ENCODE results near the gene MACROD2. TPM values are rescaled to one million over a fixed set of nuclear protein-coding genes. Genes with fewer than 3 reads are reported as not detected.
A peak's percentile ranks its signal among the peaks of the same experiment; 100 is the strongest.

The MACROD2 gene
- total and polyA plus RNA-seq, 2 experiments from 2014 or later: 2.8 to 4.3 TPM

DNA sequence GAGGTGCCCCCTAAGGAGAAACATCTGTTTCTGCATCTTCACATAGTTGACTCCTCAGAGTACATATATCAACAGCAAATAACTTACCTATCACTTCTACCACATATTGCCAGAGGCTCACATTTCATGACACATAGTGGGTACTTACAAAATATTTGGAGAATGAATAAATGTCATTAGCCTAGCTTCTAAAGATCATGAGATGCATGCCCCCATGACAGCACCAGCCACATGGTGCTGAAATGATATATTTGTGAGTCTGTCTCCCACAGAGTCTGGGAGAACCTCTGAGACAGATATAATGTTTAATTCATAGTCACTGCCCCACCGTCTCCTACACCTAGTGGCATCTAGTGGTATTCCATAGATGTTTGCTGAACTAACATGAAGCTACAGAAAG, 2022.3 kb downstream of the MACROD2 start:
- TF ChIP-seq, protein P1, sequence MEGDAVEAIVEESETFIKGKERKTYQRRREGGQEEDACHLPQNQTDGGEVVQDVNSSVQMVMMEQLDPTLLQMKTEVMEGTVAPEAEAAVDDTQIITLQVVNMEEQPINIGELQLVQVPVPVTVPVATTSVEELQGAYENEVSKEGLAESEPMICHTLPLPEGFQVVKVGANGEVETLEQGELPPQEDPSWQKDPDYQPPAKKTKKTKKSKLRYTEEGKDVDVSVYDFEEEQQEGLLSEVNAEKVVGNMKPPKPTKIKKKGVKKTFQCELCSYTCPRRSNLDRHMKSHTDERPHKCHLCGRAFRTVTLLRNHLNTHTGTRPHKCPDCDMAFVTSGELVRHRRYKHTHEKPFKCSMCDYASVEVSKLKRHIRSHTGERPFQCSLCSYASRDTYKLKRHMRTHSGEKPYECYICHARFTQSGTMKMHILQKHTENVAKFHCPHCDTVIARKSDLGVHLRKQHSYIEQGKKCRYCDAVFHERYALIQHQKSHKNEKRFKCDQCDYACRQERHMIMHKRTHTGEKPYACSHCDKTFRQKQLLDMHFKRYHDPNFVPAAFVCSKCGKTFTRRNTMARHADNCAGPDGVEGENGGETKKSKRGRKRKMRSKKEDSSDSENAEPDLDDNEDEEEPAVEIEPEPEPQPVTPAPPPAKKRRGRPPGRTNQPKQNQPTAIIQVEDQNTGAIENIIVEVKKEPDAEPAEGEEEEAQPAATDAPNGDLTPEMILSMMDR (conservative IDR thresholded peaks at IDR 0.05; ENCODE audit: low read depth in 2 of 2): peak in 1 of 2 experiments; percentile 36; a peak in 2 of 4 replicates
- no peak for TF ChIP-seq POLR2AphosphoS5 (IDR thresholded peaks at IDR 0.05; ENCODE audit: low read depth)
- no peak for ATAC-seq
- Histone ChIP-seq H3F3A (replicated peaks; ENCODE audit: low read depth) (no peaks in the 10 kb centered on the region), H3K27me3 (ENCODE audit: insufficient read depth) (no peaks in the 10 kb centered on the region), H3K4me2 (no peak overlapping the region), H3K4me3 (no peak overlapping the region), H3K36me3 (ENCODE audit: insufficient read depth) (no peaks in the 10 kb centered on the region), H3K27ac (ENCODE audit: low read depth) (no peak overlapping the region), H4K20me1 (replicated peaks; ENCODE audit: insufficient read depth) (no peaks in the 10 kb centered on the region), H2AFZ (no peak overlapping the region), H3K9me2 (ENCODE audit: insufficient read depth) (peaks cover 11% of the 10 kb centered on the region), H3K4me1 (ENCODE audit: insufficient read depth) (no peaks in the 10 kb centered on the region), H3K79me2 (replicated peaks; ENCODE audit: insufficient read depth) (no peaks in the 10 kb centered on the region)
- Mint-ChIP-seq H3K27me3 (ENCODE audit: insufficient read depth, low read depth, poor library complexity) (peaks cover 2% of the 10 kb centered on the region), H3K9me3 (no peaks in the 10 kb centered on the region), H3K4me3 (no peak overlapping the region), H3K36me3 (ENCODE audit: low read depth) (no peaks in the 10 kb centered on the region; the same call in 2 of the 3 replicates), H3K27ac (no peak overlapping the region), H3K4me1 (peaks cover 2% of the 10 kb centered on the region; the same call in 1 of the 3 replicates)
- no peak for DNase-seq (ENCODE audit: low spot score)

DNA sequence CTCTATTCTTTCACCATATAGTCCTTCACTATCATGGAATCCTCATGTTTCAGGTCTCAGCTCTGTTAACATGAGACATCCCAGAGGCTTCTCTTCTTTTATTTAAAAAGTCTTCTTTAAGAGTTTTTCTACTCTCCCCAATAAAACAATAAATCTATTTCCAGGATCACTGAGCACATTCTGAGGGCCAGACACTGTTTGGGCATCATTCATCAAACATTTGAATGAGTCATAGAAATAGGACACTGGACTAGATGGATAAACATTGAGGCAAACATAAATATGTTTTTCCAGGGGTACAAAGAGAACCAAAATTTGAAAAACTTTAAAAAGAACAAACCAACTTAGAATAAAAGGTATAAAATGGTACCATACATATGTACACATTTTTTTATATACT, 2023.6 kb downstream of the MACROD2 start:
- Histone ChIP-seq H3F3A (replicated peaks; ENCODE audit: low read depth) (no peaks in the 10 kb centered on the region), H4K20me1 (replicated peaks; ENCODE audit: insufficient read depth) (no peaks in the 10 kb centered on the region), H2AFZ (no peak overlapping the region), H3K9me2 (ENCODE audit: insufficient read depth) (peaks cover 11% of the 10 kb centered on the region), H3K4me1 (ENCODE audit: insufficient read depth) (no peaks in the 10 kb centered on the region), H3K36me3 (ENCODE audit: insufficient read depth) (no peaks in the 10 kb centered on the region), H3K4me2 (no peak overlapping the region), H3K27me3 (ENCODE audit: insufficient read depth) (no peaks in the 10 kb centered on the region), H3K27ac (ENCODE audit: low read depth) (no peak overlapping the region), H3K79me2 (replicated peaks; ENCODE audit: insufficient read depth) (no peaks in the 10 kb centered on the region), H3K4me3 (no peak overlapping the region)
- Mint-ChIP-seq H3K36me3 (ENCODE audit: low read depth) (no peaks in the 10 kb centered on the region; the same call in 2 of the 3 replicates), H3K9me3 (no peaks in the 10 kb centered on the region), H3K4me1 (peaks cover 2% of the 10 kb centered on the region; the same call in 1 of the 3 replicates), H3K4me3 (no peak overlapping the region), H3K27me3 (ENCODE audit: insufficient read depth, low read depth, poor library complexity) (peaks cover 2% of the 10 kb centered on the region), H3K27ac (no peak overlapping the region)
- ATAC-seq (no peak), DNase-seq (ENCODE audit: low spot score) (no peak)
- TF ChIP-seq EZH2phosphoT487 (IDR thresholded peaks at IDR 0.05; ENCODE audit: unreplicated experiment): no peak
- no peak for TF ChIP-seq POLR2AphosphoS5 (IDR thresholded peaks at IDR 0.05; ENCODE audit: low read depth)
- no peak for TF ChIP-seq STAT1 (IDR thresholded peaks at IDR 0.05; ENCODE audit: unreplicated experiment)
- TF ChIP-seq, protein P2, sequence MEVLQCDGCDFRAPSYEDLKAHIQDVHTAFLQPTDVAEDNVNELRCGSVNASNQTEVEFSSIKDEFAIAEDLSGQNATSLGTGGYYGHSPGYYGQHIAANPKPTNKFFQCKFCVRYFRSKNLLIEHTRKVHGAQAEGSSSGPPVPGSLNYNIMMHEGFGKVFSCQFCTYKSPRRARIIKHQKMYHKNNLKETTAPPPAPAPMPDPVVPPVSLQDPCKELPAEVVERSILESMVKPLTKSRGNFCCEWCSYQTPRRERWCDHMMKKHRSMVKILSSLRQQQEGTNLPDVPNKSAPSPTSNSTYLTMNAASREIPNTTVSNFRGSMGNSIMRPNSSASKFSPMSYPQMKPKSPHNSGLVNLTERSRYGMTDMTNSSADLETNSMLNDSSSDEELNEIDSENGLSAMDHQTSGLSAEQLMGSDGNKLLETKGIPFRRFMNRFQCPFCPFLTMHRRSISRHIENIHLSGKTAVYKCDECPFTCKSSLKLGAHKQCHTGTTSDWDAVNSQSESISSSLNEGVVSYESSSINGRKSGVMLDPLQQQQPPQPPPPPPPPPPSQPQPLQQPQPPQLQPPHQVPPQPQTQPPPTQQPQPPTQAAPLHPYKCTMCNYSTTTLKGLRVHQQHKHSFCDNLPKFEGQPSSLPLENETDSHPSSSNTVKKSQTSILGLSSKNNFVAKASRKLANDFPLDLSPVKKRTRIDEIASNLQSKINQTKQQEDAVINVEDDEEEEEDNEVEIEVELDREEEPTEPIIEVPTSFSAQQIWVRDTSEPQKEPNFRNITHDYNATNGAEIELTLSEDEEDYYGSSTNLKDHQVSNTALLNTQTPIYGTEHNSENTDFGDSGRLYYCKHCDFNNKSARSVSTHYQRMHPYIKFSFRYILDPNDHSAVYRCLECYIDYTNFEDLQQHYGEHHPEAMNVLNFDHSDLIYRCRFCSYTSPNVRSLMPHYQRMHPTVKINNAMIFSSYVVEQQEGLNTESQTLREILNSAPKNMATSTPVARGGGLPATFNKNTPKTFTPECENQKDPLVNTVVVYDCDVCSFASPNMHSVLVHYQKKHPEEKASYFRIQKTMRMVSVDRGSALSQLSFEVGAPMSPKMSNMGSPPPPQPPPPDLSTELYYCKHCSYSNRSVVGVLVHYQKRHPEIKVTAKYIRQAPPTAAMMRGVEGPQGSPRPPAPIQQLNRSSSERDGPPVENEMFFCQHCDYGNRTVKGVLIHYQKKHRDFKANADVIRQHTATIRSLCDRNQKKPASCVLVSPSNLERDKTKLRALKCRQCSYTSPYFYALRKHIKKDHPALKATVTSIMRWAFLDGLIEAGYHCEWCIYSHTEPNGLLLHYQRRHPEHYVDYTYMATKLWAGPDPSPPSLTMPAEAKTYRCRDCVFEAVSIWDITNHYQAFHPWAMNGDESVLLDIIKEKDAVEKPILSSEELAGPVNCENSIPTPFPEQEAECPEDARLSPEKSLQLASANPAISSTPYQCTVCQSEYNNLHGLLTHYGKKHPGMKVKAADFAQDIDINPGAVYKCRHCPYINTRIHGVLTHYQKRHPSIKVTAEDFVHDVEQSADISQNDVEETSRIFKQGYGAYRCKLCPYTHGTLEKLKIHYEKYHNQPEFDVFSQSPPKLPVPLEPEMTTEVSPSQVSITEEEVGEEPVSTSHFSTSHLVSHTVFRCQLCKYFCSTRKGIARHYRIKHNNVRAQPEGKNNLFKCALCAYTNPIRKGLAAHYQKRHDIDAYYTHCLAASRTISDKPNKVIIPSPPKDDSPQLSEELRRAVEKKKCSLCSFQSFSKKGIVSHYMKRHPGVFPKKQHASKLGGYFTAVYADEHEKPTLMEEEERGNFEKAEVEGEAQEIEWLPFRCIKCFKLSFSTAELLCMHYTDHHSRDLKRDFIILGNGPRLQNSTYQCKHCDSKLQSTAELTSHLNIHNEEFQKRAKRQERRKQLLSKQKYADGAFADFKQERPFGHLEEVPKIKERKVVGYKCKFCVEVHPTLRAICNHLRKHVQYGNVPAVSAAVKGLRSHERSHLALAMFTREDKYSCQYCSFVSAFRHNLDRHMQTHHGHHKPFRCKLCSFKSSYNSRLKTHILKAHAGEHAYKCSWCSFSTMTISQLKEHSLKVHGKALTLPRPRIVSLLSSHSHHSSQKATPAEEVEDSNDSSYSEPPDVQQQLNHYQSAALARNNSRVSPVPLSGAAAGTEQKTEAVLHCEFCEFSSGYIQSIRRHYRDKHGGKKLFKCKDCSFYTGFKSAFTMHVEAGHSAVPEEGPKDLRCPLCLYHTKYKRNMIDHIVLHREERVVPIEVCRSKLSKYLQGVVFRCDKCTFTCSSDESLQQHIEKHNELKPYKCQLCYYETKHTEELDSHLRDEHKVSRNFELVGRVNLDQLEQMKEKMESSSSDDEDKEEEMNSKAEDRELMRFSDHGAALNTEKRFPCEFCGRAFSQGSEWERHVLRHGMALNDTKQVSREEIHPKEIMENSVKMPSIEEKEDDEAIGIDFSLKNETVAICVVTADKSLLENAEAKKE (CRISPR knock-in tag; IDR thresholded peaks at IDR 0.05): no peak
- no peak for TF ChIP-seq NANOG (IDR thresholded peaks at IDR 0.05; ENCODE audit: borderline replicate concordance)
- TF ChIP-seq JUNB (IDR thresholded peaks at IDR 0.05; ENCODE audit: unreplicated experiment): no peak
- no peak for TF ChIP-seq ZNF114 (CRISPR knock-in tag; IDR thresholded peaks at IDR 0.05)
- TF ChIP-seq, protein P3, sequence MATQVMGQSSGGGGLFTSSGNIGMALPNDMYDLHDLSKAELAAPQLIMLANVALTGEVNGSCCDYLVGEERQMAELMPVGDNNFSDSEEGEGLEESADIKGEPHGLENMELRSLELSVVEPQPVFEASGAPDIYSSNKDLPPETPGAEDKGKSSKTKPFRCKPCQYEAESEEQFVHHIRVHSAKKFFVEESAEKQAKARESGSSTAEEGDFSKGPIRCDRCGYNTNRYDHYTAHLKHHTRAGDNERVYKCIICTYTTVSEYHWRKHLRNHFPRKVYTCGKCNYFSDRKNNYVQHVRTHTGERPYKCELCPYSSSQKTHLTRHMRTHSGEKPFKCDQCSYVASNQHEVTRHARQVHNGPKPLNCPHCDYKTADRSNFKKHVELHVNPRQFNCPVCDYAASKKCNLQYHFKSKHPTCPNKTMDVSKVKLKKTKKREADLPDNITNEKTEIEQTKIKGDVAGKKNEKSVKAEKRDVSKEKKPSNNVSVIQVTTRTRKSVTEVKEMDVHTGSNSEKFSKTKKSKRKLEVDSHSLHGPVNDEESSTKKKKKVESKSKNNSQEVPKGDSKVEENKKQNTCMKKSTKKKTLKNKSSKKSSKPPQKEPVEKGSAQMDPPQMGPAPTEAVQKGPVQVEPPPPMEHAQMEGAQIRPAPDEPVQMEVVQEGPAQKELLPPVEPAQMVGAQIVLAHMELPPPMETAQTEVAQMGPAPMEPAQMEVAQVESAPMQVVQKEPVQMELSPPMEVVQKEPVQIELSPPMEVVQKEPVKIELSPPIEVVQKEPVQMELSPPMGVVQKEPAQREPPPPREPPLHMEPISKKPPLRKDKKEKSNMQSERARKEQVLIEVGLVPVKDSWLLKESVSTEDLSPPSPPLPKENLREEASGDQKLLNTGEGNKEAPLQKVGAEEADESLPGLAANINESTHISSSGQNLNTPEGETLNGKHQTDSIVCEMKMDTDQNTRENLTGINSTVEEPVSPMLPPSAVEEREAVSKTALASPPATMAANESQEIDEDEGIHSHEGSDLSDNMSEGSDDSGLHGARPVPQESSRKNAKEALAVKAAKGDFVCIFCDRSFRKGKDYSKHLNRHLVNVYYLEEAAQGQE (IDR thresholded peaks at IDR 0.05; ENCODE audit: unreplicated experiment): no peak
- no peak for TF ChIP-seq EZH2 (IDR thresholded peaks at IDR 0.05; ENCODE audit: low read depth, unreplicated experiment)
- no peak for TF ChIP-seq CREB1 (CRISPR knock-in tag; IDR thresholded peaks at IDR 0.05; ENCODE audit: low read depth)

Measured in GM23338 (cell line).